ENCODE measurements around the gene NLRC3.
"Not testable (repeated sequence)": the region's sequence is repeated elsewhere in the genome, so short reads cannot be mapped to it uniquely, and the experiment has no call there.

The NLRC3 gene

GRCh38 chr16:3577302-3577752, at the start of gene NLRC3:
TSS of gene NLRC3 (minus strand) at chr16:3577403. CDS start at chr16:3565036, 12,367 bp downstream.
- DNase-seq (peak; percentile 53), ATAC-seq (peak; percentile 21)

- DNase-seq, result no peak
- ATAC-seq, result peak; percentile 84
Measured at GRCh38 chr16:3625911-3626732, 48.9 kb upstream of the NLRC3 start.

DNA sequence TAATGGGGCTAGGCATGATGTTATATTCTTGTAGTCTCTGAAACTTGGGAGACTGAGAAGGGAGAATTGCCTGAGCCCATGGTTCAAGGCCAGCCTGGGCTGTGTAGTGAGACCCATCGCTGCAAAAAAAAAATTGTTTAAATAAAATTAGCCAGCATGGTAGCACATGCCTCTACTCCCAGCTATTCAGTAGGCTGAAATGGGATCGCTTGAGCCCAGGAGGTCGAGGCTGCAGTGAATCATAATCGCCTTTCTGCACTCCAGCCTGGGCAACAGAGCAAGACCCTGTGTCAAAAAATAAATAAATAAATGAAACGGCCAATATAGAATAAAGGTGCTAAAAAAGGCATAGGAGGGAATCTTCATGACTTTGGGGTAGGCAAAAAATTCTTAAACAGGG, 48.1 kb upstream of the NLRC3 start:
- ATAC-seq (no peak), DNase-seq (no peak)

GRCh38 chr16:3623642-3624041, 46.4 kb upstream of the NLRC3 start:
- DNase-seq (no peak), ATAC-seq (no peak)

- no peak for DNase-seq
- peak; percentile 29 for ATAC-seq
Measured at GRCh38 chr16:3618769-3619141, 41.6 kb upstream of the NLRC3 start.

- ATAC-seq (no peak), DNase-seq (no peak)
Measured at GRCh38 chr16:3612510-3613466, 35.6 kb upstream of the NLRC3 start.

- ATAC-seq, result peak; percentile 91
- peak; percentile 93 for DNase-seq
Measured at GRCh38 chr16:3611146-3611975, 34.2 kb upstream of the NLRC3 start, which contains the start of gene SLX4. TSS of gene SLX4 (minus strand) at chr16:3611606. CDS start at chr16:3608964, 2,642 bp downstream.

DNA sequence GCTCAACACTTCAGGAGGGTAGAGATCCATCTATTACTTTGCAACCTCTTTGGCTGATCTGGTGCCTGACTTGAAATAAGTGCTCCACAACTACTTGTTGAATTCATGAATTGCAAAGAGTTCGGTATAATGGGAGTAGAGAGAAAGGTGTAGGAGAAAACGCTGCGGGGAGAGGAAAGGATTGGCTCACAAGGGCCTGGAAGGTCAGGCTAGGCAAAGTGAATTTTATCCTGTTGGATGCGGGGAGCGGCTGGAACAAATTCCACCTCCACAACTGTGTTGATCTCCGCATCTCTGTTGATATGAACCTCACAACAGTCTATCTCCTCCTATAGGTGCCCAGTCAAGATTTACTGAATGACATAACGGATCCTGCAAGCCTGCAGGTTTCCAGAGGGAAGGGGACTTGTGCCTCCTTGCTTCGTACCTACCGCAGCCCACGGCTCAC, 33.5 kb upstream of the NLRC3 start:
- ATAC-seq (no peak), DNase-seq (no peak)

- DNase-seq (no peak), ATAC-seq (no peak)
Measured at GRCh38 chr16:3609895-3610697, 32.9 kb upstream of the NLRC3 start.

DNA sequence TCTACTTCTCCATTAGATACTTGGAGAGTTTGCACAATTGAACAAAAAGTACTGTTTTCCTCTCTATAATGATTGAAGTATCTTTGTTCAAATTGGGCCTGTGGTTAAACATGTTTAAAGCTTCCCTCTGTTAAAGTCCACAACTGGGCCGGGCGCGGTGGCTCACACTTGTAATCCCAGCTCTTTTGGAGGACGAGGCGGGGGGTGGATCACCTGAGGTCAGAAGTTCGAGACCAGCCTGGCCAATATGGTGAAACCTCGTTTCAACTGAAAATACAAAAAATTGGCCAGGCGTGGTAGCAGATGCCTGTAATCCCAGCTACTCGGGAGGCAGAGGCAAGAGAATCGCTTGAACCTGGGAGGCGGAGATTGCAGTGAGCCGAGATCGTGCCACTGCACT, 31.8 kb upstream of the NLRC3 start:
- not testable (repeated sequence) for ATAC-seq, DNase-seq

GRCh38 chr16:3608069-3608468, 30.9 kb upstream of the NLRC3 start:
- ATAC-seq (no peak), DNase-seq (no peak)

DNA sequence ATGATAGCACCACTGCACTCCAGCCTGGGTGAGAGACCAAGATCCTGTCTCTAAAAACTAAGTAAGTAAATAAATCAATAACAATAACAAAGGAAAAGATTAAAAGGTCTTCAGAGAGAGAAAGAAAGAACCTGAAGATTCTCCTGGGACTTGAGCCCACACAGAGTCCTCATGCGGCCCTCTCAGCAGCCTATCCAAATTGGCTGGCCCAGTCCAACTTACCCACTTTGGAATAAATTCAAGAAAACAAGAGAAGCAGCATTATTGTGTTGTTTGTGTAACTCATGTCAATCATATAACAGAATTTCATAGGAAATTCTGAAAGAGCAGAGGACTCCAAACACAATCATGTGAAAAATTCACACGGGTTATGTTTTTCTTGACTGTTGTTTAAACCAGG, 30.4 kb upstream of the NLRC3 start:
- no peak for ATAC-seq

DNA sequence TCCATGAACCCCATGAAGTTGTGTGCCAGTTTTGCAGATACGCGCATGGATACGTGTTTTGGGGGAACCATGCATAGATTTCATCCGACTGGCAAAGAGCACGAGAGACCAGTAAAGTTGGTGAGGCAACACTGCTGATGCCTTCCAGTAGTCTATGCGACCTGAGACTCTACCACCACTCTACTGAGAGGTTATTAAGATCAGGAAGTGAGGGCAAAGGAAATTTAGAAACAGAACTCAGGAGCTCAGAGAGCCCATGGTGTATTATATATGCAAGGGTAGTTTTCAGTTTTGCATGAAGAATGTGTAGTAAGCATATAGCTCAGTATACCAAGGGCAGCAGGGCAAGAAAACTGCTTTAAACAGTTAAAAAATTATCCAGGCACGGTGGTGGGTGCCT, 30.0 kb upstream of the NLRC3 start:
- DNase-seq, result no peak
- no peak for ATAC-seq

More for the DNA sequence above, 30.4 kb upstream of the NLRC3 start:
- no peak for DNase-seq

DNA sequence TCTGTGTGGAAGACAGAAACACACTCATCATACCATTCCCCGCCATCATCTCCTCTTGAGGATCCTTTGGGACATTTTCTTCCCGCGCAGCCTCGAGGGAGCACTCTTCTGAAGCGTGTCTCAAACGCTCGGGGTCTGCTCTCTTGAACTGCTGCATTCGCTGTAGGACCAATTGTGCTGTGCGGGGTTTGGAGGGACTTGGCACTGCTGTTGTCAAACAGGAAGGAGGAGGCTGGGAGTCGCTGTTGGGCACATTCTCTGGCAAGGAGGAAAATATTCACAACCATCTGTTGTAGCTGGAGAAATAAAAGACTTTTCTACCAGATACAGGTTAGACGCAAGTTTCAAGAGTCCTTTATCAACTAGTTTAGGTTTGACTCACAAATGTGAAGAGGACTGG, 29.2 kb upstream of the NLRC3 start:
- no peak for ATAC-seq
- DNase-seq, result no peak

DNA sequence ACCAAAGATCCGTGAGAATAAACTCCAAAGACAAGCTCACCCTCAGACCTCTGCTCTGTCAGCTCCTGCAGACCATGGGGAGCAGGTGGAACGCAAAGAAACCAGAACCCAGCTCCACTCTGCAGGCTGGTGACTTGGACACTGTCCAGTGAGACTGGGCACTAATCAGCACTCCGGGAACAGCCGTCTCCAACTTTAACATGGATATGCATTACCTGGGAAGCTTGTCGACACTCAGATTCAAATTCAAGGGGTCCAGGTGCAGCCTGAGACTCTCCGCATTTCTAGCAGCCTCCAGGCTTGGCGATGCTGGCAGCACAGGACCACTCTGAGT, 25.1 kb upstream of the NLRC3 start:
- DNase-seq, result no peak
- ATAC-seq, result no peak

DNA sequence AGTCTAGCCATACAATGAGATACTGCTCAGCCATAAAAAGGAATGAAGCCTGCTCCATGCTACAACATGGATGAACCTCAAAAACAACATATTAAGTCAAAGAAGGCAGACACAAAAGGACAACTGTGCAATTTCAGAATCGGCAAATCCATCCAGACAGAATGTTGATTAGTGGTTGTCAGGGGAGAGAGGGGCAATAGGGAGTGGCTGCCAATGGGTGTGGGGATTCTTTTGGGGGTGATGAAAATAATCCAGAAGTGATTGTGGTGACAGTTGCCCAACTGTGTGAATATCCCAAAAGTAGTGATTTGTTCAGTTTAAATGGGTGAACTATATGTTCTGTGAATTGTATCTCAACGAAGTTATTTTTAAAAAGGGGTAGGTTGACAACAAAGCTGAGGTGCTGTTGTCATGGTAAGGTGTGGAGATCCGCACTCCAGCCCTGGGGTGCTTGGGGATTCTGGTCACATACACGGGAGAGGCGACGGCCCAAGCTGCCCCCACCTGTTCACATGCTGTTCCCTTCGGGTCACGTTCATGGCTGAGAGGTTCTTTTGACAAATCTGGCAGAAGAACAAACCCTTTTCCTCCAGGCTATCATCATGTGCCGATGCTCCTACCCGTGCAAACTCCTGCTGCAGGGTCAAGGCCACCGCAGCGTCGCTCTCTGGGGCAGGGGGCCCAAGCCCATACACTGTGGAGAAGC, 24.6 kb upstream of the NLRC3 start:
- DNase-seq (no peak), ATAC-seq (no peak)

DNA sequence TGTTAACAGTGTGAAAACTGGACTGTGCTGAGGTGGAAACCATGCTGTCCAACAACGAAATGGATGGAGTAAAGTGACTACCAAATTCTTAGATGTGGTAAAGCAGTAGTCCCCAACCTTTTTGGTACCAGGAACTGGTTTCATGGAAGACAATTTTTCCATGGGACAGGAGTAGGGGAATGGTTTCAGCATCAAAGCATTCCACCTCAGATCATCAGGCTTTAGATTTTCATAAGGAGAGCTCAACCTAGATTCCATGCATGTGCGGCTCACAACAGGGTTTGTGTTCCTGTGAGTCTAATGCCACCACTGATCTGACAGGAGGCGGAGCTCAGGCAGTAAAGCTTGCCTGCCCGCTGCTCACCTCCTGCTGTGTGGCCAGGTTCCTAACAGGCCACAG, 22.7 kb upstream of the NLRC3 start:
- ATAC-seq, result no peak

GRCh38 chr16:3599121-3599520, 21.9 kb upstream of the NLRC3 start:
- no peak for DNase-seq
- no peak for ATAC-seq

More for the DNA sequence above, 22.7 kb upstream of the NLRC3 start:
- no peak for DNase-seq

GRCh38 chr16:3598236-3598635, 21.0 kb upstream of the NLRC3 start:
- no peak for ATAC-seq
- no peak for DNase-seq

- no peak for DNase-seq
Measured at GRCh38 chr16:3597676-3598075, 20.5 kb upstream of the NLRC3 start.

More at GRCh38 chr16:3597676-3598075, 20.5 kb upstream of the NLRC3 start:
- no peak for ATAC-seq

Measured in stimulated activated naive CD8-positive, alpha-beta T cell treated with anti-CD3 and anti-CD28 coated beads, Interleukin-15, Interleukin-2, amounts not matched to agents 100 U/mL and 50 U/mL, for 24 hours (primary cell).